PC-3 (cell line): ENCODE results near the gene DNMBP.

Source experiments
- CTCF ChIP-seq: fragments of 300-600 bp; sonication (generic); conservative IDR thresholded peaks from 2 replicates; pipeline ENCODE4 v1.5.1; 2017; ENCODE audit warnings: antibody characterized with exemption, low read depth, mild to moderate bottlenecking, low read length
- EZH2phosphoT487 ChIP-seq: fragments of 300-600 bp; sonication (generic); IDR thresholded peaks from 2 replicates; pipeline ENCODE4 v1.6.1; 2018; ENCODE audit warnings: mild to moderate bottlenecking, antibody characterized with exemption, low read length, borderline replicate concordance

- no peak for TF ChIP-seq CTCF
- TF ChIP-seq EZH2phosphoT487: no peak
These were observed 160.7 kb downstream of the DNMBP start for GRCh38 chr10:99849057-99849456.
